Peyer's patch (tissue), 4 donors: ENCODE measurements around the gene ARHGEF16.

ENCODE experiments used
- POLR2A ChIP-seq, 2 donors: fragments of 450-650 bp; IDR thresholded peaks; one replicate each; pipeline ENCODE4 v1.5.1; 2017; ENCODE audit warnings: antibody characterized with exemption in 2 of 2, mild to moderate bottlenecking in 2 of 2, moderate library complexity in 2 of 2
- TF ChIP-seq, protein P1 (sequence below), 6 experiments: fragments of 450-650 bp in 4 of 6; fragments of 200-600 bp in 2 of 6; sonication (generic) in 1 of 6; IDR thresholded peaks; one replicate each; pipeline ENCODE4 v1.5.1; 2017 to 2019; ENCODE audit warnings: antibody characterized with exemption in 6 of 6, mild to moderate bottlenecking in 3 of 6, moderate library complexity in 1 of 6

DNA sequence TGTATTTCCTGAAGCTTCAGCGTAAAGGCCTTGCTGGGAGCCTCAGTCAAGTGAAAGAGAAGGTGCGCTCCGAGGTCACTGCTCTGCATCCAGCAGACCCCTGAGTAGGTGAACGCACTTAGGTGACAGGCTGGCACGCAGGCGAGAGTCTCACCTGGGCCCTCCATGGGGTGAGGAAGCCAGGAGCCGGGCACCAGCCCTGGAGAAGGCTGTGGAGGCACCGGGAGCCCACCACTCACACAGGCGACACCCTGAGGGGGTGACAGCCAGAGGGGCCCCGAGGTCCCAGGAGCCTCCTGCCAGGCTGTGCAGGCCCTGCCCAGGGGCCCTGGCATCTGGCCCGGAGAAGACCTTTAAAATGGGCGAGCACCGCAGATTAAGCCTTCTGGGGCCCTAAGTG, 67.6 kb downstream of the ARHGEF16 start:
- TF ChIP-seq, protein P1, sequence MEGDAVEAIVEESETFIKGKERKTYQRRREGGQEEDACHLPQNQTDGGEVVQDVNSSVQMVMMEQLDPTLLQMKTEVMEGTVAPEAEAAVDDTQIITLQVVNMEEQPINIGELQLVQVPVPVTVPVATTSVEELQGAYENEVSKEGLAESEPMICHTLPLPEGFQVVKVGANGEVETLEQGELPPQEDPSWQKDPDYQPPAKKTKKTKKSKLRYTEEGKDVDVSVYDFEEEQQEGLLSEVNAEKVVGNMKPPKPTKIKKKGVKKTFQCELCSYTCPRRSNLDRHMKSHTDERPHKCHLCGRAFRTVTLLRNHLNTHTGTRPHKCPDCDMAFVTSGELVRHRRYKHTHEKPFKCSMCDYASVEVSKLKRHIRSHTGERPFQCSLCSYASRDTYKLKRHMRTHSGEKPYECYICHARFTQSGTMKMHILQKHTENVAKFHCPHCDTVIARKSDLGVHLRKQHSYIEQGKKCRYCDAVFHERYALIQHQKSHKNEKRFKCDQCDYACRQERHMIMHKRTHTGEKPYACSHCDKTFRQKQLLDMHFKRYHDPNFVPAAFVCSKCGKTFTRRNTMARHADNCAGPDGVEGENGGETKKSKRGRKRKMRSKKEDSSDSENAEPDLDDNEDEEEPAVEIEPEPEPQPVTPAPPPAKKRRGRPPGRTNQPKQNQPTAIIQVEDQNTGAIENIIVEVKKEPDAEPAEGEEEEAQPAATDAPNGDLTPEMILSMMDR (IDR thresholded peaks at IDR 0.05): no peak
- no peak for TF ChIP-seq POLR2A (IDR thresholded peaks at IDR 0.05)
